Measurements from ENCODE around the gene CHMP1A.
"Not testable (repeated sequence)": the region's sequence is repeated elsewhere in the genome, so short reads cannot be mapped to it uniquely, and the experiment has no call there.

CHMP1A gene

GRCh38 chr16:89700649-89701424 lies 43.3 kb upstream of the CHMP1A start:
- DNase-seq (ENCODE audit: low read depth) = peak; percentile 70
- peak overlapping the region; percentile 76 for H3K4me3 ChIP-seq (ENCODE audit: low read depth, low read length)
- peak; percentile 40 for TF ChIP-seq CTCF (IDR thresholded peaks at IDR 0.05; ENCODE audit: insufficient read depth, low read depth, low read length, missing control alignments)

GRCh38 chr16:89700100-89700648 lies 42.7 kb upstream of the CHMP1A start:
- H3K4me3 ChIP-seq (ENCODE audit: low read depth, low read length) = peak overlapping the region; percentile 76
- peak; percentile 99 for DNase-seq (ENCODE audit: low read depth)
- peak; percentile 56 for TF ChIP-seq CTCF (IDR thresholded peaks at IDR 0.05; ENCODE audit: insufficient read depth, low read depth, low read length, missing control alignments)

- DNase-seq (ENCODE audit: low read depth); H3K4me3 ChIP-seq (ENCODE audit: low read depth, low read length): not testable (repeated sequence)
These were observed 42.2 kb upstream of the CHMP1A start for GRCh38 chr16:89699629-89700099.

- not testable (repeated sequence) for H3K4me3 ChIP-seq (ENCODE audit: low read depth, low read length); DNase-seq (ENCODE audit: low read depth)
These were observed 41.2 kb upstream of the CHMP1A start for GRCh38 chr16:89698717-89699116.

DNA sequence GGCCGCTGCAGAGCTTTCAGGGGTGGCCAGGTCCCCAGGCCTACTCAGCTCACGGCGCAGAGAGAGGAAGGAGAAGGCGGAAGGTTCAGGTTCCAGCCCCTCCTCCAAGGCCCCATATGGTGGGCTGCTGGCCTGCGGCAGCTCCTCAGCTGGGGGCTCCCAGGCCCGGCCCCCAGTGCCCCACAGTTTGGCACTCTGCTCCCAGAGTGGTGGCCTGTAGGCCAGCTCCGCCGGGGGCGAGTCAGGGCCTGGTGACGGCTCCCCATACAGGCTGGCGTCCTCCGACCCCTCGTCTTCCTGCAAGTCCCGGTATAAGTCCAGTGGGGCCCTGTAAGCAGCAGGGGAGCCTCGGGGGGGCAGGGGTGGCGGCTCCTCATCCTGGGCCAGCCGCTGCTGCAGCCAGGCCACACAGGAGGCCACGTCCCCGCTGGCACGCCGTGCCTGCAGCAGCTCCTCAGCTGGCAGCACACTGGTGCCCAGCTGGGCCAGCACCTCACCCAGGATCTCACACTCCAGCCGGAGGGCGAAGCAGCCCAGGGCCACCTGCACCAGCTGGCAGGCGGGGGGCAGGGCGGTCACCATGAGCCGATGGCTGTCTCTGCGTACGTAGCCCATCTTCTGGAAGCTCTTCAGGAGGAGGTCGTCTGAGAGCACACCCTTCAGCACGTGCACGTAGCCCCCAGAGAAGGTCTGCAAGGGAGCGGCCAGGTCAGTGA lies 40.3 kb upstream of the CHMP1A start:
- no peak for TF ChIP-seq CTCF (IDR thresholded peaks at IDR 0.05; ENCODE audit: insufficient read depth, low read depth, low read length, missing control alignments)
- H3K4me3 ChIP-seq (ENCODE audit: low read depth, low read length) = no peak overlapping the region
- DNase-seq (ENCODE audit: low read depth) = no peak

GRCh38 chr16:89697161-89697615 lies 39.7 kb upstream of the CHMP1A start:
- DNase-seq (ENCODE audit: low read depth) = no peak
- H3K4me3 ChIP-seq (ENCODE audit: low read depth, low read length) = no peak overlapping the region
- TF ChIP-seq CTCF (IDR thresholded peaks at IDR 0.05; ENCODE audit: insufficient read depth, low read depth, low read length, missing control alignments) = no peak

GRCh38 chr16:89696670-89697128 lies 39.2 kb upstream of the CHMP1A start:
- DNase-seq (ENCODE audit: low read depth) = peak; percentile 53
- H3K4me3 ChIP-seq (ENCODE audit: low read depth, low read length) = no peak overlapping the region
- TF ChIP-seq CTCF (IDR thresholded peaks at IDR 0.05; ENCODE audit: insufficient read depth, low read depth, low read length, missing control alignments) = no peak
